Mesothelial cell of epicardium (in vitro differentiated cells): ENCODE measurements around the gene RNF112. TPM values are rescaled to one million over a fixed set of nuclear protein-coding genes. Genes with fewer than 3 reads are reported as not detected.

Experiments
- DNase-seq, 2 experiments: peaks; one replicate each; pipeline ENCODE4 v3.0.0; 2021; ENCODE audit warnings: low spot score in 2 of 2; ENCODE audit not compliant: unreplicated experiment in 2 of 2
- H3K27ac Mint-ChIP-seq: 2 replicates; pipeline ENCODE4 v1.8.0; 2021; ENCODE audit warnings: mixed read lengths
- H3K27me3 Mint-ChIP-seq: 2 replicates; pipeline ENCODE4 v1.8.0; 2021; ENCODE audit warnings: low read depth, mixed read lengths
- H3K36me3 Mint-ChIP-seq: 2 replicates; pipeline ENCODE4 v1.8.0; 2021; ENCODE audit warnings: mixed read lengths
- H3K4me1 Mint-ChIP-seq: 2 replicates; pipeline ENCODE4 v1.8.0; 2021; ENCODE audit warnings: mixed read lengths
- H3K4me3 Mint-ChIP-seq: 2 replicates; pipeline ENCODE4 v1.8.0; 2021; ENCODE audit warnings: mild to moderate bottlenecking, moderate library complexity, mixed read lengths
- H3K9me3 Mint-ChIP-seq: 2 replicates; pipeline ENCODE4 v1.8.0; 2021; ENCODE audit warnings: mixed read lengths
- CTCF ChIP-seq: fragments of 200-600 bp; sonication (generic); IDR thresholded peaks from one replicate; pipeline ENCODE4 v1.5.0; 2021; ENCODE audit warnings: antibody characterized with exemption; ENCODE audit not compliant: unreplicated experiment
- total RNA-seq: library from RNA; stranded (reverse); gene quantifications from 3 replicates; pipeline ENCODE4 v1.2.1, GENCODE V29; 2021

Gene RNF112
- total RNA-seq, 1 donor from 2014 or later: 4.2 TPM

- peaks cover 9% of the 10 kb centered on the region for H3K36me3 Mint-ChIP-seq
- no peaks in the 10 kb centered on the region for H3K27me3 Mint-ChIP-seq
Measured at GRCh38 chr17:19377602-19378415, 33.2 kb upstream of the RNF112 start.

GRCh38 chr17:19378416-19379360, 32.3 kb upstream of the RNF112 start, which contains the start of gene MAPK7:
Gene MAPK7 (plus strand): TSS chr17:19378498. CDS start chr17:19378901, 403 bp downstream.
- peak within 1 kb of the TSS; percentile 99 for H3K27ac Mint-ChIP-seq
- H3K4me3 Mint-ChIP-seq: peak within 1 kb of the TSS; percentile 98
- TF ChIP-seq CTCF: no peak
- H3K36me3 Mint-ChIP-seq: peaks cover 10% of the 10 kb centered on the region
- H3K27me3 Mint-ChIP-seq: no peaks in the 10 kb centered on the region
- peaks cover 27% of the 10 kb centered on the region for H3K4me1 Mint-ChIP-seq
- DNase-seq: no peak
- H3K9me3 Mint-ChIP-seq: no peaks in the 10 kb centered on the region

More at GRCh38 chr17:19377602-19378415, 33.2 kb upstream of the RNF112 start:
- Mint-ChIP-seq H3K4me1 (peaks cover 26% of the 10 kb centered on the region), H3K9me3 (no peaks in the 10 kb centered on the region), H3K4me3 (peak overlapping the region; percentile 98), H3K27ac (peak overlapping the region; percentile 99)
- DNase-seq: peak; percentile 98
- TF ChIP-seq CTCF: no peak

GRCh38 chr17:19379361-19380065, 31.5 kb upstream of the RNF112 start:
- Mint-ChIP-seq H3K4me3 (peak overlapping the region; percentile 98), H3K36me3 (peaks cover 15% of the 10 kb centered on the region), H3K9me3 (no peaks in the 10 kb centered on the region), H3K27ac (peak overlapping the region; percentile 99), H3K27me3 (no peaks in the 10 kb centered on the region), H3K4me1 (peaks cover 35% of the 10 kb centered on the region)
- TF ChIP-seq CTCF: no peak
- no peak for DNase-seq

- H3K4me1 Mint-ChIP-seq: peaks cover 43% of the 10 kb centered on the region
- H3K27ac Mint-ChIP-seq: peak overlapping the region; percentile 34
- H3K36me3 Mint-ChIP-seq: peaks cover 18% of the 10 kb centered on the region
Measured at GRCh38 chr17:19380481-19381301, 30.3 kb upstream of the RNF112 start.

More at GRCh38 chr17:19380481-19381301, 30.3 kb upstream of the RNF112 start:
- no peak for DNase-seq
- no peaks in the 10 kb centered on the region for H3K9me3 Mint-ChIP-seq
- peak overlapping the region; percentile 26 for H3K4me3 Mint-ChIP-seq
- TF ChIP-seq CTCF: no peak
- H3K27me3 Mint-ChIP-seq: no peaks in the 10 kb centered on the region
